Cerebellar cortex (tissue), 1 donor: ENCODE measurements around the gene TTC28.

Source experiments
- DNase-seq: peaks from one replicate; pipeline ENCODE4 v3.0.0-alpha.2; 2015; ENCODE audit warnings: low spot score

The TTC28 gene

GRCh38 chr22:28440592-28441390 is 238.8 kb downstream of the TTC28 start:
- no peak for DNase-seq

- no peak for DNase-seq
These were observed 241.4 kb downstream of the TTC28 start for GRCh38 chr22:28438183-28438768.

GRCh38 chr22:28435982-28436381 is 243.7 kb downstream of the TTC28 start:
- no peak for DNase-seq

GRCh38 chr22:28435140-28435768 is 244.4 kb downstream of the TTC28 start:
- no peak for DNase-seq

GRCh38 chr22:28430466-28431025 is 249.1 kb downstream of the TTC28 start:
- DNase-seq: no peak

GRCh38 chr22:28429711-28430110 is 249.9 kb downstream of the TTC28 start:
- no peak for DNase-seq

- no peak for DNase-seq
These were observed 251.4 kb downstream of the TTC28 start for GRCh38 chr22:28428271-28428670.

- DNase-seq: no peak
These were observed 253.1 kb downstream of the TTC28 start for GRCh38 chr22:28426346-28427132.

GRCh38 chr22:28425211-28425610 is 254.4 kb downstream of the TTC28 start:
- no peak for DNase-seq

GRCh38 chr22:28424427-28425080 is 255.1 kb downstream of the TTC28 start:
- DNase-seq: no peak

GRCh38 chr22:28419919-28420318 is 259.7 kb downstream of the TTC28 start:
- DNase-seq: no peak

- DNase-seq: no peak
These were observed 261.6 kb downstream of the TTC28 start for GRCh38 chr22:28418008-28418407.

GRCh38 chr22:28417431-28417830 is 262.2 kb downstream of the TTC28 start:
- no peak for DNase-seq

GRCh38 chr22:28414913-28415312 is 264.7 kb downstream of the TTC28 start:
- DNase-seq: no peak

- DNase-seq: no peak
These were observed 265.8 kb downstream of the TTC28 start for GRCh38 chr22:28413612-28414399.

GRCh38 chr22:28412109-28412508 is 267.5 kb downstream of the TTC28 start:
- no peak for DNase-seq

GRCh38 chr22:28411125-28411524 is 268.5 kb downstream of the TTC28 start:
- no peak for DNase-seq

- DNase-seq: no peak
These were observed 269.4 kb downstream of the TTC28 start for GRCh38 chr22:28410050-28410816.

GRCh38 chr22:28408709-28409108 is 270.9 kb downstream of the TTC28 start:
- no peak for DNase-seq

- no peak for DNase-seq
These were observed 272.0 kb downstream of the TTC28 start for GRCh38 chr22:28407645-28408044.
